Naive B cell (primary cell): ENCODE data around the gene ENPP6. TPM values are rescaled to one million over a fixed set of nuclear protein-coding genes. Genes with fewer than 3 reads are reported as not detected.

Experiments used
- ATAC-seq, 2 donors: fragments of 150-1000 bp; cut with Tn5 transposase; 2 replicates each; pipeline ENCODE4 v1.10.0; 2021; ENCODE audit warnings: low read depth in 2 of 2, mild to moderate bottlenecking in 2 of 2, moderate library complexity in 2 of 2
- DNase-seq: peaks from one replicate; pipeline ENCODE4 v3.0.0; 2022
- H3K27ac Mint-ChIP-seq, 6 donors: one replicate each; pipeline ENCODE4 v1.8.0; 2020 to 2022; ENCODE audit warnings: mild to moderate bottlenecking in 6 of 6, mixed read lengths in 6 of 6, moderate library complexity in 5 of 6, inconsistent platforms in 2 of 6
- H3K27me3 Mint-ChIP-seq, 3 donors: one replicate each; pipeline ENCODE4 v1.8.0; 2021 to 2022; ENCODE audit warnings: mixed read lengths in 3 of 3, mild to moderate bottlenecking in 1 of 3
- H3K36me3 Mint-ChIP-seq, 2 donors: one replicate each; pipeline ENCODE4 v1.8.0; 2020 to 2022; ENCODE audit warnings: mixed read lengths in 2 of 2, inconsistent platforms in 1 of 2, mild to moderate bottlenecking in 1 of 2
- H3K4me1 Mint-ChIP-seq, 3 donors: one replicate each; pipeline ENCODE4 v1.8.0; 2020 to 2022; ENCODE audit warnings: mixed read lengths in 3 of 3, inconsistent platforms in 1 of 3, mild to moderate bottlenecking in 1 of 3, moderate library complexity in 1 of 3
- H3K4me3 Mint-ChIP-seq, 8 donors: one replicate each; pipeline ENCODE4 v1.8.0; 2020 to 2022; ENCODE audit warnings: mild to moderate bottlenecking in 8 of 8, mixed read lengths in 8 of 8, moderate library complexity in 8 of 8, inconsistent platforms in 2 of 8
- H3K9me3 Mint-ChIP-seq, 7 donors: one replicate each; pipeline ENCODE4 v1.8.0; 2020 to 2022; ENCODE audit warnings: mixed read lengths in 7 of 7, mild to moderate bottlenecking in 5 of 7, inconsistent platforms in 2 of 7, moderate library complexity in 1 of 7
- polyA plus RNA-seq, 6 donors: library from polyadenylated mRNA; unstranded; fragments of 300-500 nt; fragmentation: Illumina TruSeq; gene quantifications; one replicate each; pipeline ENCODE4 v1.2.3, GENCODE V29; 2021; ENCODE audit warnings: low read depth in 6 of 6

ENPP6 gene
- not detected for polyA plus RNA-seq

DNA sequence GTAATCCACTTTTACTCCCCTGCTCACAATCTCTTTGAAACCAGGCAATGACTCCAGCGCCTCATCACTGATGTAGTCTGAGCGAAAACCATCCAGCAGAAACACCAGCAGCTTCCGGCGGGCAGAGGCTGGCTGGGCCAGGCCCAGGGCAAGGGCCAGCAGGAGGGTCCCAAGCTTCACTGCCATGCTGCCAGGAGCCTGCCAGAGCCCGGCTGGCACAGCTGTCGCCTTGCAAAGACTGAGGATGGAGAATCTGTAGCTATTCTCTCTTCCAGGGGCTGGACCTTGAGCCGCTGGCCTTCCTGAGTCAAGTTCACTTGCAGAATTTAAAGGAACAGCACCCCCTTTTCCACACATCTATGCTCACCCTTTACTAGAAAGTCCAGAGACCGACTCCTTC is at the start of gene ENPP6:
TSS of gene ENPP6 (minus strand) at position 240 of the 400 bp plus-strand sequence. CDS start at position 186, 54 bp downstream.
- peaks cover 0 to 14% (median 5%) of the 10 kb centered on the region in 7 donors for H3K9me3 Mint-ChIP-seq
- DNase-seq (no peak), ATAC-seq (no peak)
- no peak within 1 kb of the TSS for H3K27ac Mint-ChIP-seq
- H3K4me3 Mint-ChIP-seq = no peak within 1 kb of the TSS
- peaks cover 20 to 60% (median 42%) of the 10 kb centered on the region in 3 donors for H3K27me3 Mint-ChIP-seq
- no peaks in the 10 kb centered on the region for H3K4me1 Mint-ChIP-seq
- peaks cover 4 to 8% of the 10 kb centered on the region in 2 donors for H3K36me3 Mint-ChIP-seq

DNA sequence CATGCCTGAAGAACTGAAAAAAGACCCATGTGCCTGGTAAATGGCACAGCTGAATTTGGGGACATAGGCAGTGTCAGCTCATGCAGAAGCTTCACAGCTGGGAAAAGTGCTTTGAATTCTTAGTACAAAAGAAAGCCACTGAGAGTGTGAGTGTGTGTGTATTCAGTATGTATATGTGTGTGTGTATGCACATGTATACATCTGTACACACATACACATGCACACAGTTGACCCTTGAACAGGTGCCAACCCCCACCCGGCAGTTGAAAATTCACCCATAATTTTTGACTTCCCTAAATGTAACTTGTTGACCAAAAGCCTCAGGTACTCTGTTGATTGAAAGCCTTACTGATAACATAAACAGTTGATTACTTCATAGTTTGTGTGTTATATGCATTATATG is 49.5 kb upstream of the ENPP6 start:
- DNase-seq (no peak), ATAC-seq (no peak)
- H3K4me1 Mint-ChIP-seq = peaks cover 29 to 52% (median 40%) of the 10 kb centered on the region in 3 donors
- H3K4me3 Mint-ChIP-seq = peak overlapping the region; percentile 48 to 95 (median 87)
- H3K27ac Mint-ChIP-seq = peak overlapping the region; percentile 92 to 99 (median 97)
- no peaks in the 10 kb centered on the region for H3K27me3 Mint-ChIP-seq
- peaks cover 7 to 10% of the 10 kb centered on the region in 2 donors for H3K36me3 Mint-ChIP-seq
- peaks cover 0 to 11% (median 7%) of the 10 kb centered on the region in 7 donors for H3K9me3 Mint-ChIP-seq

DNA sequence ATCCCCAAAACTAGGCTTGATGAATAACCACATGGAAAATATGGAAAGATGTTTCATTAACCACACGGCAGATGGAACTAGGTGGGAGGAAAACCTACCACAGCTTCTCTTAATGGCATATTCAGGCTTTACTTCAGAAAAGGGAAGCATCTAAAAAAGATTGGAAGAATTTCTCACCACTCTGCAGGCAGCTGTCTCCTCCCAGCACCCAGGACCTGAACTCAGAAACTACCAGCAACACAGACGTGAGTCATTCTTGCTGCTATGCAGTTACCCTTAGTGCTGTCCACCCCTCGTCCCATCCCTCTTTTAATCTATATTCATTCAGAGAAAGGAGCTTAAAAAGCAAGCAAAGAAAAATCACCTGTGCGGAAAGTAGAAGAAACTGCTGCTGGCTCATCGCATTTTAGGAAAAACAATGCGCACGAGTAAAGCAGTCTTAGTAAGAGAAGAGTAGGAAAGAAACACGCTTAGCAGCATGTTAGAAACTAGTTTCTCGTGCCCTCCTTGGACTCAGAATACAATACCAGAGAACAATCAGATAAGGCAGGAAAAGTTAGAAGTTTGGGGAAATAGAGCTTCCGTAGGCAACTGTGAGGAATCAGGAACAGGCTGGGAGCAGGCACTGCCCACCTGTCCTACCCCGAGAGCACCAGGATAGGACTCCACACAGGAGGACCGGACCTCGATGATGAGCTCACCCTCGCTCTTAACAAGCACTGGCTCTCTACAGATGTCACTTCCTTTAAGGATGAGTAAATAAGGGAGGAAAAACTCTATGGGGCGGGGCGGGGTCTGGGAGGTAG is 48.1 kb upstream of the ENPP6 start:
- no peaks in the 10 kb centered on the region for H3K27me3 Mint-ChIP-seq
- H3K27ac Mint-ChIP-seq = peak overlapping the region in 5 of 6 donors; percentile 33 to 83 (median 48)
- H3K36me3 Mint-ChIP-seq = peaks cover 7 to 10% of the 10 kb centered on the region in 2 donors
- H3K4me3 Mint-ChIP-seq = peak overlapping the region in 3 of 8 donors; percentile 6 to 16 (median 12)
- H3K9me3 Mint-ChIP-seq = peaks cover 0 to 11% (median 7%) of the 10 kb centered on the region in 7 donors
- ATAC-seq (no peak), DNase-seq (no peak)
- peaks cover 29 to 52% (median 40%) of the 10 kb centered on the region in 3 donors for H3K4me1 Mint-ChIP-seq

DNA sequence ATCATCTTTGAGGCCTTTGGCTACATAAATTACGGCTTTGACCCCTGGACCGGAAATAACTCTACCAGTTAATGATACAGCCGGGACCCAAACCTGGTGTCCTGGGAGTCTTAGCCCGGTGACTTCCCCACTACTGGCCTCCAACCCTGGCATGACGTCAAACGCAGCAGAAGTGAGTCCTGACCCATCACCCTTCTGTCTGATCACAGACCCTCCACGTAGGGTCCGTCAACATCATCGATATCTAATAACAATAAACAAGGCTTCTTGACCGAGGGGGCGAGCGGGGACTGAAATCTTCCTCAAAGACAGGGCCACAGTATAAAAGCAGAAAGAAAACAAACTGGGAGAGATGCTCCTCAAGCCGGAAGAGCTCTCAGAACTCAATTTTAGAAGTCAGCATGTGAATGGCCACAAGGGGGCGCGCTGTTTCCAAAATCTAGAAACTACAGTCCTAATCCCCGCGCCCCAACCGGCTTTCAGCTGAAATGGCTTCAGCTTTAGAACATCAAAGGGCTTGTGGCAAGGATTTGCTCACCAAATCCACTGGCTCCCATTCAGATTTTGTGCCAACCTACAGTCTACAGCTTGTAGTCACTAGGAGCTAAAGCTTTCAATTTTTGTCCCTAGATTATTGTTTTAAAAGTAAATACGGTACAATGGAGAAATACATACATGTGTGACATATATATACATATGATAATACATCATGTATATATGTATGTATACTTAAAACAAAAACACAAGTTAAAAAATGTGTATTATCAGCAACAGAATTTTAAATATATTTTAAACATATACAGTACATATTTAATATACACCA is 46.4 kb upstream of the ENPP6 start:
- Mint-ChIP-seq H3K36me3 (peaks cover 7 to 10% of the 10 kb centered on the region in 2 donors), H3K27ac (peak overlapping the region in 5 of 6 donors; percentile 0 to 97 (median 67)), H3K4me3 (peak overlapping the region in 1 of 8 donors; percentile 22), H3K9me3 (peaks cover 0 to 11% (median 7%) of the 10 kb centered on the region in 7 donors), H3K27me3 (no peaks in the 10 kb centered on the region), H3K4me1 (peaks cover 18 to 40% (median 29%) of the 10 kb centered on the region in 3 donors)
- peak; percentile 56 to 61 for ATAC-seq
- DNase-seq = peak; percentile 85

DNA sequence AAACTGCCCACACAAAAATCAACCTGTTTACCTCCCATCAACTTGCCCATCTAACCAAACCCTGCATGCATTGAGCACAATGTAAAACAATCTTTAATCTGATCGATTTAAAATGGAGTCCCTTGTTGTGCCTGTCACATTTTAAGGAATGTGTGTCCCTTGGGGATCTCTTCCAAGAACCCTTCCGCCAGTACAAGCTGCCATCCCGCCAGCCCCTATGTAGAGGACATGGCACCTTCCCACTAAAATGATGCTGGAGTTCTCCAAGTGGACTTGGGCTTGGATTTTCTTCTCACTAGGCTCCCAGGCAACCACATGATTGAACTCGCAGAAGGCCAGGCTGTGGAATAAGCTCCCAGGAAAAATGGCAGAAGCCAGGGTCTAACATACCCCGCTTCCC is 45.8 kb upstream of the ENPP6 start:
- Mint-ChIP-seq H3K4me3 (no peak overlapping the region), H3K4me1 (peaks cover 18 to 38% (median 29%) of the 10 kb centered on the region in 3 donors), H3K9me3 (peaks cover 0 to 11% (median 7%) of the 10 kb centered on the region in 7 donors), H3K36me3 (peaks cover 7 to 10% of the 10 kb centered on the region in 2 donors), H3K27ac (peak overlapping the region in 1 of 6 donors; percentile 51), H3K27me3 (no peaks in the 10 kb centered on the region)
- no peak for DNase-seq
- no peak for ATAC-seq

DNA sequence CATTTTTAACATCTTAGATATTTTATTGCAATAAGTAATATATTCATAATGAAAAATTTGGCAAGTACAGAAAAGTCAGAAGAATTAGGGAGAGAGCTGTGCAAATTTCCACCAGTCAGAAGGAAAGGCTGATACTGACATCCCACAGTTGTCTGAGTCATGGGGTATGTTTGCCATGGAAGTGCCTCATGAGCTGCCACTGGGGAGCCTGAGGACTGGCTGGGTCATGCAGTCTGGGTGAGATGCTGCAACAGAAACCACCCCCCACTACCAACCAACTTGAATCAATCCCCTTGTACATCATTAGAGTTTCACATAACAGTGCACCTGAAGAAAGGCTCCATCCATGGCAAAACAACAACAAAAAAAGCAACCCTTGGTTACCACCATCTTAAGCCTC is 45.2 kb upstream of the ENPP6 start:
- Mint-ChIP-seq H3K4me3 (no peak overlapping the region), H3K9me3 (peaks cover 0 to 9% (median 6%) of the 10 kb centered on the region in 7 donors), H3K27me3 (no peaks in the 10 kb centered on the region), H3K36me3 (peaks cover 6 to 9% of the 10 kb centered on the region in 2 donors), H3K27ac (peak overlapping the region in 1 of 6 donors; percentile 51), H3K4me1 (peaks cover 18 to 32% (median 26%) of the 10 kb centered on the region in 3 donors)
- ATAC-seq (no peak), DNase-seq (no peak)

DNA sequence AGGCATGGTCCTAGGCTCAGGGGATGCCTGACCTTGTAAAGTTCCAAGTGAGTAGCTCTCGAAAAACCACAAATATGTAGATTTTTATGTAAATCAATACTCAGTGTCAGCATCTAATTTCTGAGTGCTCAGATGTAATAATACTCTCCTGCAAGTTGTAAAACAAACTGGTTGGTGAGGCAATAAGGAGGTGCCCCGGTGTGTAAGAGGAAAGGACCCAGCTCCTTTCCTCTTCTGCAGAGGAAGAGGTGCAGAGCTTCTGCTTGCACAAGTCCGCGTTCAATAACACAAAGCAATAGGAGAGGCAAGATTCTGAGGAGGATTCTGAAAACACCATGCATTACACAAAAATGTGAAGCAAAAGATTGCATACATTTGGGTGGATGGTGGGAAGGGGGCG is 43.6 kb upstream of the ENPP6 start:
- Mint-ChIP-seq H3K4me3 (no peak overlapping the region), H3K27me3 (no peaks in the 10 kb centered on the region), H3K27ac (no peak overlapping the region), H3K36me3 (no peaks in the 10 kb centered on the region), H3K9me3 (peaks cover 0 to 2% (median 0%) of the 10 kb centered on the region in 7 donors), H3K4me1 (peaks cover 11 to 18% (median 17%) of the 10 kb centered on the region in 3 donors)
- DNase-seq = no peak
- ATAC-seq = no peak

DNA sequence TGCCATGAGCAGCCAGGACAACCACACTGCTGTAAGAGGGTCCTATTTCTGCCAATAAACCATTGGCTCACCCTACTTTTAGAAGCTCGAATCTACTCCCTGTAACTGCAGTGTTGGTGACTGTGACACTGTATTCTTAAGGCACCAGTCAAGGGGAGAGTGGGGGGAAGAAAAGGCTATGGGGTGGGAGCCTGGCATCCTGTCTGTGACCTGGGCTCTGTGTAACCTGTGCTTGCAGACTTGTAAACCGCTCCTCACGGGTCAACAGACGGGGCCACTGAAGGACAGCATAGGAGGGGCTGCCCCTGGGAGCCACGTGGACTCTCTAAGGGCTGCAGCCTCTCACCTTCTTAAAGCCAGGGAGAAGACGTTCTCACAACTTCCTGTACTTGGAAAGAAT is 42.2 kb upstream of the ENPP6 start:
- H3K27ac Mint-ChIP-seq = no peak overlapping the region
- H3K4me3 Mint-ChIP-seq = no peak overlapping the region
- H3K36me3 Mint-ChIP-seq = no peaks in the 10 kb centered on the region
- DNase-seq = no peak
- peaks cover 4 to 8% (median 6%) of the 10 kb centered on the region in 3 donors for H3K4me1 Mint-ChIP-seq
- H3K27me3 Mint-ChIP-seq = no peaks in the 10 kb centered on the region
- ATAC-seq = no peak
- peaks cover 0 to 2% (median 0%) of the 10 kb centered on the region in 7 donors for H3K9me3 Mint-ChIP-seq

DNA sequence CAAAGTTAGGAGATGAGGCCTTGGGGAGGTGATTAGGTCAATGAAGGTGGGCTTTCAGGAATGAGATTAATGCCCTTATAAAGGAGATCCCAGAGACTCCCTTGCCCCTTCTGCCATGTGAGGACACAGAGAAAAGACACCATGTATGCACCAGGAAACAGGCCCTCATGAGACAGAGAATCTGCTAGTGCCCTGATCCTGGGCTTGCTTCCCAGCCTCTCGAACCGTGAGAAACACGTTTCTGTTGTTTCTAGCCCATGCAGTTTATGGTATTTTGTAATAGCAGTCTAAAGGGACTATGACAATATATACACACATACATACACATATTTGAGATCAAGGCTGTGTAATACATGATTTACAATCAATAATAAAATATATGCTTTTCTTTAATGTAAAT is 41.4 kb upstream of the ENPP6 start:
- H3K27ac Mint-ChIP-seq = no peak overlapping the region
- H3K36me3 Mint-ChIP-seq = no peaks in the 10 kb centered on the region
- no peak overlapping the region for H3K4me3 Mint-ChIP-seq
- H3K4me1 Mint-ChIP-seq = peaks cover 2 to 4% (median 3%) of the 10 kb centered on the region in 3 donors
- no peaks in the 10 kb centered on the region for H3K27me3 Mint-ChIP-seq
- no peak for ATAC-seq
- no peak for DNase-seq
- peaks cover 0 to 2% (median 0%) of the 10 kb centered on the region in 7 donors for H3K9me3 Mint-ChIP-seq

DNA sequence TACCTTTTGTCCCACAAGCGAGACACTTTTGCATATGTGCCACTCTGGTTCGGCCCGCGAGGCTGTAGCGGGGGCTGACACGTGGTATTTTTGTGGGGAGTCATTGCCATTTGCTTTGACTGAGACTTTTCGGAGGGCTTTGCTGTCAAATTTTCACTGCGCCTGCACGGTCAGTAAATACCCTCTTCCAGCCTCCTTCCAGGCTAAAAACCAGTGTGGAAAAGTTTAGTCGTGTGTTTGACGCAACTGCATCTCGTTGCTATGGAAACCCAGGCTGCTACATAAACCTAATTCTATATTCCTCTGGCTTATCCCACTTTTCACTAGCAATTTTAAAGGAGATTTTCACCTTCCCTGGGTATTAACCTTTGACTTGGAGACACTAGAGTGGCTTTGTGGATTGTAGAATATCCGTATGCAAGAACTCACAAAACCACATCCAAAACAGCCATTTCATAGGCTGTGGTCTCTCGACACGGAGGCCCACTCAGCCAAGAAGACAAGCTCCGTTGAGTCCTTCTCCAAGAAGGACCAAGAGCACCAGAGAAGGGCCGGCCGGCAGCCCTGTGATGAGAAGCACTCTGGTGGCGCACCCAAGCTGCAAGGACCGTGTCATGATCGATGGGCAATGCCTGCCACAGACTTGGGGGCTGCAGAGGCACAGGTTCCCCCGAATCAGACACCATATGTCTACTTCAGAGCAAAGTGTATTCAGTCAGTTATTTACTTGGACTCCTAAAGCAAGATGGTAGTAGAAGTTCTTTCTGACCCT is 38.4 kb upstream of the ENPP6 start:
- no peaks in the 10 kb centered on the region for H3K36me3 Mint-ChIP-seq

DNA sequence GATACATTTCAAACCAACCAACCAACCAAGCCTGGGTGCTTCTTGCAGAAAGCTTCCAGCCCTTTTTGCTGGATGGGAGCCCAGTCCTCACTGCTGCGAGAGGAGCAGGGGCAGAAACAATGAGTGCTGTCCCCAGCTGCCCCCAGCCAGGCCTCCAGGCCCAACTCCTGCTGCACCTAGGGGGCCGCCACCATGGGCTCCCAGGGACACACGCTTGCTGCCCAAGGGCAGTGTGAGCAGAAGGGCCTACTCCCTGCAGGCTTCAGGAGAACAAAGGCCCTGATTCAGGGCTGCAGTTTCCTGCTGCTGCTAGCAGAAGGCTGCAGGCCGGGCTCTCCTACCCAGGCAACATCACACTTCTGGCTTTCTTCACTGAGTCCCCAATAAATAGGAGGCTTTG is 37.7 kb upstream of the ENPP6 start:
- no peak for DNase-seq
- Mint-ChIP-seq H3K9me3 (peaks cover 0 to 6% (median 0%) of the 10 kb centered on the region in 7 donors), H3K4me1 (peaks cover 0 to 6% (median 0%) of the 10 kb centered on the region in 3 donors), H3K4me3 (no peak overlapping the region), H3K27me3 (peaks cover 0 to 6% (median 5%) of the 10 kb centered on the region in 3 donors), H3K36me3 (no peaks in the 10 kb centered on the region), H3K27ac (peak overlapping the region in 1 of 6 donors; percentile 44)
- no peak for ATAC-seq

More for the DNA sequence above, 38.4 kb upstream of the ENPP6 start:
- peaks cover 0 to 2% (median 0%) of the 10 kb centered on the region in 3 donors for H3K4me1 Mint-ChIP-seq
- DNase-seq (no peak), ATAC-seq (no peak)
- peaks cover 0 to 6% (median 0%) of the 10 kb centered on the region in 7 donors for H3K9me3 Mint-ChIP-seq
- peak overlapping the region in 1 of 6 donors; percentile 24 for H3K27ac Mint-ChIP-seq
- H3K27me3 Mint-ChIP-seq = peaks cover 0 to 4% (median 2%) of the 10 kb centered on the region in 3 donors
- H3K4me3 Mint-ChIP-seq = no peak overlapping the region

DNA sequence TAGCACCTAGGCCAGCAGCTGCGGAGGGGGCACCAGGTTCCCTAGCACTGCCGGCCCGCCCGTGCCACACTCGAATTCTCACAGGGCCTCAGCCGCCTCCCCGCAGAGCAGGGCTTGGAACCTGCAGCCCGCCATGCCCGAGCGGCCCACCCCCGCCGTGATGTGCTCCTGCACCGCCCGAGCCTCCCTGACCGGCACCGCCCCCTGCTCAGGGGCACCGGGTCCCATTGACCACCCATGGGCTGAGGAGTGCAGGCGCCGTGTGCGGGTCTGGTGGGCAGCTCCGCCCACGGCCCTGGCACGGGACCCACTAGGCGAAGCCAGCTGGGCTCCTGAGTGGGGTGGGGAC is 35.4 kb upstream of the ENPP6 start:
- ATAC-seq (no peak), DNase-seq (no peak)
- Mint-ChIP-seq H3K27me3 (peaks cover 0 to 9% (median 6%) of the 10 kb centered on the region in 3 donors), H3K4me1 (peaks cover 0 to 6% (median 0%) of the 10 kb centered on the region in 3 donors), H3K4me3 (no peak overlapping the region), H3K9me3 (peaks cover 0 to 6% (median 0%) of the 10 kb centered on the region in 7 donors), H3K27ac (no peak overlapping the region), H3K36me3 (no peaks in the 10 kb centered on the region)
